Gastrocnemius medialis (tissue), 4 donors: Measurements from ENCODE around the gene SND1. TPM values are rescaled to one million over a fixed set of nuclear protein-coding genes. Genes with fewer than 3 reads are reported as not detected.

Experiments used
- ATAC-seq, 2 donors: fragments of 150-250 bp; one replicate each; pipeline ENCODE4 v1.9.1; 2016
- DNase-seq, 2 donors: peaks; one replicate each; pipeline ENCODE4 v3.0.0-alpha.2; 2019
- H3K27ac ChIP-seq, 4 donors: fragments of 200-600 bp; sonication (generic); 1 replicate in 1 of 4; 2 replicates in 3 of 4; pipeline ENCODE4 v1.5.1; 2016 to 2018; ENCODE audit warnings: mild to moderate bottlenecking in 2 of 4, moderate library complexity in 1 of 4
- H3K27me3 ChIP-seq, 3 donors: fragments of 200-600 bp; sonication (generic) in 2 of 3; 1 replicate in 1 of 3; 2 replicates in 2 of 3; pipeline versions ENCODE4 v1.5.1 to v1.6.0; 2016 to 2019; ENCODE audit warnings: mild to moderate bottlenecking in 1 of 3, moderate library complexity in 1 of 3
- H3K36me3 ChIP-seq, 2 donors: fragments of 200-600 bp; sonication (generic) in 1 of 2; one replicate each; pipeline ENCODE4 v1.5.1; 2017 to 2018
- H3K4me1 ChIP-seq, 2 donors: fragments of 200-600 bp; sonication (generic) in 1 of 2; one replicate each; pipeline ENCODE4 v1.5.1; 2016 to 2017; ENCODE audit warnings: mild to moderate bottlenecking in 2 of 2
- H3K4me3 ChIP-seq, 4 donors: fragments of 200-600 bp; sonication (generic) in 3 of 4; 1 replicate in 1 of 4; 2 replicates in 3 of 4; pipeline ENCODE4 v1.5.1; 2016 to 2019; ENCODE audit warnings: mild to moderate bottlenecking in 2 of 4
- H3K9me3 ChIP-seq, 3 donors: fragments of 200-600 bp; sonication (generic) in 2 of 3; 1 replicate in 1 of 3; 2 replicates in 2 of 3; pipeline ENCODE4 v1.5.1; 2016 to 2019
- CTCF ChIP-seq, 5 experiments: fragments of 450-650 bp in 3 of 5; fragments of 200-600 bp in 2 of 5; sonication (generic) in 2 of 5; IDR thresholded peaks in 4 of 5; conservative IDR thresholded peaks in 1 of 5; 1 replicate in 4 of 5; 2 replicates in 1 of 5; pipeline ENCODE4 v1.5.1; 2016 to 2019; ENCODE audit warnings: antibody characterized with exemption in 5 of 5, mild to moderate bottlenecking in 3 of 5, moderate library complexity in 3 of 5
- POLR2A ChIP-seq, 2 donors: fragments of 450-650 bp; IDR thresholded peaks; one replicate each; pipeline ENCODE4 v1.6.1; 2017; ENCODE audit warnings: antibody characterized with exemption in 2 of 2, mild to moderate bottlenecking in 2 of 2, moderate library complexity in 2 of 2
- in situ Hi-C, 4 donors: fragments of 200-750 bp; cut with MboI; loops; one replicate each; pipeline versions ENCODE4 v1.15.0 to v1.8.0; 2017; ENCODE audit warnings: low sequenced_read_pairs in 4 of 4
- intact Hi-C: fragments of 100-400 bp; cut with DNase I; formaldehyde crosslinking; loops from one replicate; pipeline ENCODE4 v1.15.1; 2023; ENCODE audit warnings: low total_unique reads
- total RNA-seq, 4 donors: library from RNA; depleted of rRNA; stranded (reverse); fragments of >200 nt; gene quantifications; one replicate each; pipeline versions ENCODE4 v1.1.0 to v1.2.3, GENCODE V29; 2016

SND1 gene
- total RNA-seq, 4 donors from 2014 or later = 30.4 to 73.0 (median 50.3) TPM

GRCh38 chr7:127878791-127879190 lies 226.8 kb downstream of the SND1 start:
- intact Hi-C loops = no loop called here
- Histone ChIP-seq H3K27me3 (no peaks in the 10 kb centered on the region), H3K9me3 (no peaks in the 10 kb centered on the region), H3K4me1 (peaks cover 5 to 26% of the 10 kb centered on the region in 2 donors), H3K27ac (no peak overlapping the region), H3K4me3 (no peak overlapping the region), H3K36me3 (no peaks in the 10 kb centered on the region)
- in situ Hi-C loops = no loop called here
- no peak for TF ChIP-seq CTCF (IDR thresholded peaks at IDR 0.05 in 4 of 5, conservative IDR thresholded peaks at IDR 0.05 in 1 of 5)
- no peak for TF ChIP-seq POLR2A (IDR thresholded peaks at IDR 0.05)
- ATAC-seq (no peak), DNase-seq (no peak)

DNA sequence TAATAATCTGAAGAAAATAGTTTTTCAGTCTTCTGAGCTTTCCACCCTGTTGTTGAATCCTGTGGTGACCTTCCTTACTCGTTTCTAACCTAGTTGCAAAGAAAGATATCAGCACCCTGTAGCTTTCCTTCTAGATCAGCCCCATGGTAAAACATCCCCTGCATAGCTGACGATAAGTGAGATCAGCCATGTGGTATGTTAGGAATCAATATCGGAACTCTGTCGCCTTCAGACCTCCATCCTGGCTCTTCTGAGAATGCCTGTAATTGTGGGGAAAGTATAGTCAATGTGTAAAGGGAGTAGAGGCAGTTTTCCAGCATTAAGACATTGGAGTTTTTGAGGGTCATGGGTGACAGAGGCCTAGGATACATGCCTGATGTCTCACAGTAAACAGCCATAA lies 227.4 kb downstream of the SND1 start:
- in situ Hi-C loops = no loop called here
- DNase-seq (no peak), ATAC-seq (no peak)
- intact Hi-C loops = no loop called here
- H3K4me1 ChIP-seq = peaks cover 5 to 31% of the 10 kb centered on the region in 2 donors
- H3K27ac ChIP-seq = no peak overlapping the region
- H3K27me3 ChIP-seq = no peaks in the 10 kb centered on the region
- H3K36me3 ChIP-seq = no peaks in the 10 kb centered on the region
- no peak overlapping the region for H3K4me3 ChIP-seq
- H3K9me3 ChIP-seq = no peaks in the 10 kb centered on the region
- no peak for TF ChIP-seq POLR2A (IDR thresholded peaks at IDR 0.05)
- TF ChIP-seq CTCF (IDR thresholded peaks at IDR 0.05 in 4 of 5, conservative IDR thresholded peaks at IDR 0.05 in 1 of 5) = no peak

DNA sequence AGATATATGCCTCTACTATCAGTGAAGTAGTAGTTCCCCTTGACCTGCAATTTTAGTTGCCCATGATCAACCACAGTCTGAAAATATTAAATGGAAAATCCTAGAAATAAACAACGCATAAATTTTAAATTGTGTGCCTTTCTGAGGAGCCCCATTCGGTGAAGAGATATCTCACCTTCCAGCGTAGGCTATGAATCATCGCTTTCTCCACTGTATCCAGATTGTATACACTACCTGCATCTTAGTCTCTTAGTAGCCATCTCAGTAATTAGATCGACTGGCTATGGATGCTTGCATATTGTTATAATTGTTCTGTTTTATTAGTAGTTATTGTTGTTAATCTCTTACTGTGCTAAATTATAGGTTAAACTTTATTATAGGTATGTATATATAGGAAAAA lies 227.9 kb downstream of the SND1 start:
- no peak for ATAC-seq
- DNase-seq = no peak
- Histone ChIP-seq H3K27me3 (no peaks in the 10 kb centered on the region), H3K36me3 (no peaks in the 10 kb centered on the region), H3K4me1 (peaks cover 5 to 31% of the 10 kb centered on the region in 2 donors), H3K4me3 (no peak overlapping the region), H3K27ac (no peak overlapping the region), H3K9me3 (no peaks in the 10 kb centered on the region)
- TF ChIP-seq CTCF (IDR thresholded peaks at IDR 0.05 in 4 of 5, conservative IDR thresholded peaks at IDR 0.05 in 1 of 5) = no peak
- TF ChIP-seq POLR2A (IDR thresholded peaks at IDR 0.05) = no peak
- in situ Hi-C loops = no loop called here
- intact Hi-C loops = no loop called here

GRCh38 chr7:127880454-127880853 lies 228.5 kb downstream of the SND1 start:
- DNase-seq (no peak), ATAC-seq (no peak)
- peaks cover 5 to 32% of the 10 kb centered on the region in 2 donors for H3K4me1 ChIP-seq
- in situ Hi-C loops (no loop called here), intact Hi-C loops (no loop called here)
- no peaks in the 10 kb centered on the region for H3K27me3 ChIP-seq
- no peak overlapping the region for H3K27ac ChIP-seq
- H3K36me3 ChIP-seq = no peaks in the 10 kb centered on the region
- H3K9me3 ChIP-seq = no peaks in the 10 kb centered on the region
- no peak overlapping the region for H3K4me3 ChIP-seq
- TF ChIP-seq CTCF (IDR thresholded peaks at IDR 0.05 in 4 of 5, conservative IDR thresholded peaks at IDR 0.05 in 1 of 5) = no peak
- TF ChIP-seq POLR2A (IDR thresholded peaks at IDR 0.05) = no peak

DNA sequence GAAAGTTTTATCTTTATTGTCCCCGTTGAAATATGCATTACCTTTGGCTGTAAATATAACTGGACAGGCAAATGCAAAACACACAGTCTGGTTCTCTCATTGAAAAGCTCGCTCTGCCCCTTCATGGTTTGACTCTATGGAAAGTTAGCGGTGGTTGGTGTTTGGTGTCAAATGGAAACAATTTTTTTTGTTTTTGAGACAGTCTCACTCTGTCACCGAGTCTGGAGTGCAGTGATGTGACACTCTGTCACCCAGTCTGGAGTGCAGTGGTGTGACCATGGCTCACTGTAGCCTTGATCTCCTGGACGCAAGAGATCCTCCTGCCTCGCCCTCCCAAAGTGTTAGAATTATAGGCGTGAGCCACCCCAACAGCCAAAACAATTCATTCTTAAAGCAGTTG lies 229.6 kb downstream of the SND1 start:
- intact Hi-C loops = no loop called here
- ATAC-seq (no peak), DNase-seq (no peak)
- Histone ChIP-seq H3K9me3 (no peaks in the 10 kb centered on the region), H3K4me3 (no peak overlapping the region), H3K27me3 (no peaks in the 10 kb centered on the region), H3K27ac (no peak overlapping the region), H3K4me1 (peaks cover 11 to 35% of the 10 kb centered on the region in 2 donors), H3K36me3 (no peaks in the 10 kb centered on the region)
- TF ChIP-seq POLR2A (IDR thresholded peaks at IDR 0.05) (no peak), CTCF (IDR thresholded peaks at IDR 0.05 in 4 of 5, conservative IDR thresholded peaks at IDR 0.05 in 1 of 5) (no peak)
- in situ Hi-C loops = no loop called here
